Erythroblast (primary cell): ENCODE data around the gene NUAK1.
"Not testable (repeated sequence)": the region's sequence is repeated elsewhere in the genome, so short reads cannot be mapped to it uniquely, and the experiment has no call there.

ENCODE experiments used
- DNase-seq, 2 experiments: peaks; one replicate each; lab custom pipeline; 2025; lab: John Stamatoyannopoulos, UW
- GATA1 ChIP-seq: IDR thresholded peaks from 2 replicates; pipeline ENCODE4 v1.6.1; 2011; ENCODE audit warnings: low read depth, mild to moderate bottlenecking, control low read depth, low read length, moderate library complexity
- POLR2A ChIP-seq: IDR thresholded peaks from 2 replicates; pipeline ENCODE4 v1.6.1; 2011; ENCODE audit warnings: mild to moderate bottlenecking, low read length

NUAK1 gene

GRCh38 chr12:106019144-106019543 is 119.6 kb downstream of the NUAK1 start:
- TF ChIP-seq GATA1 (no peak), POLR2A (no peak)
- no peak for DNase-seq

GRCh38 chr12:106018286-106018685 is 120.5 kb downstream of the NUAK1 start:
- DNase-seq, result no peak
- TF ChIP-seq GATA1 (no peak), POLR2A (no peak)

- DNase-seq, result not testable (repeated sequence)
Measured at GRCh38 chr12:106016601-106017278, 122.0 kb downstream of the NUAK1 start.

GRCh38 chr12:106015646-106016045 is 123.1 kb downstream of the NUAK1 start:
- DNase-seq, result no peak

GRCh38 chr12:106013941-106014340 is 124.8 kb downstream of the NUAK1 start:
- DNase-seq, result no peak
- TF ChIP-seq GATA1 (no peak), POLR2A (no peak)

More at GRCh38 chr12:106015646-106016045, 123.1 kb downstream of the NUAK1 start:
- TF ChIP-seq POLR2A, result no peak
- TF ChIP-seq GATA1, result no peak
